GM21619 (cell line): ENCODE measurements around the gene TBX5.

Experiments
- ATAC-seq: cut with Tn5 transposase; IDR thresholded peaks from one replicate; pipeline ENCODE4 v1.9.1; 2021; ENCODE audit not compliant: unreplicated experiment

Gene TBX5

DNA sequence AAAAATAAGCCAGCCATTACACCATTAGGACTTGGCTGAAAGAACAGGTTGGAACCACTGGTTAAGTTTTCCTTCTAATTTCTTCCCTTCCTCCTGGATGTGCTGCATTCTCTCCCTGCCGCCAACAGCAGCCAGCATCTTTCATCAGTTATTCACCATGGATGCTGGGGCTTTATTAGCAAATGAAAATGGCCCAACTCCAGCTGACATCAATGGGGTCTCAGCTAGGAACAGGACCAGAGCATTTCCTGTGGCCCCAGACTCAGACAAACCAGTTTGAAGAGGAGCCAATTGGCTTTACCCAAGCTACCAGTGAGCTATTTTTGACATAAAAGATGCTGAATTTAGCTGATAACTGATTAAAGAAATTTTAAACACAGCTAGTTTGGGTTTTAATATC lies 26.0 kb upstream of the TBX5 start:
- no peak for ATAC-seq

DNA sequence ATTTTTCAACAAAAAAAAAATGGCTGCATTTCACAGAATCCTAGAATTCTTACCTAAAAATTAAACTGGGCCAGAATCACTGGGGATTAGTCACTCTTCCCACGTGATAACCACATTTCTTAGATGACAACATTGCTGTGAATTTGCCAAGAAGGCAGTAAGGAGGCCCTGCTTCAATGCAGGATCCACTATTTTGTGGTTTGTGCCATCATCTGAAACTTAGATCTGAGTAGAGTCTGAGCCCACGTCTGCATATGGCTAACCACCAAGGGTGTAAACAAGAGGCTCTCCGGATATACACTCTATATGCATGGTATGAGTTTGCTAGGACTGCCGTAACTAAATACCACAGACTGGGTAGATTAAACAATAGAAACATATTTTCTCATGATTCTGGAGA lies 24.4 kb upstream of the TBX5 start:
- ATAC-seq = no peak

DNA sequence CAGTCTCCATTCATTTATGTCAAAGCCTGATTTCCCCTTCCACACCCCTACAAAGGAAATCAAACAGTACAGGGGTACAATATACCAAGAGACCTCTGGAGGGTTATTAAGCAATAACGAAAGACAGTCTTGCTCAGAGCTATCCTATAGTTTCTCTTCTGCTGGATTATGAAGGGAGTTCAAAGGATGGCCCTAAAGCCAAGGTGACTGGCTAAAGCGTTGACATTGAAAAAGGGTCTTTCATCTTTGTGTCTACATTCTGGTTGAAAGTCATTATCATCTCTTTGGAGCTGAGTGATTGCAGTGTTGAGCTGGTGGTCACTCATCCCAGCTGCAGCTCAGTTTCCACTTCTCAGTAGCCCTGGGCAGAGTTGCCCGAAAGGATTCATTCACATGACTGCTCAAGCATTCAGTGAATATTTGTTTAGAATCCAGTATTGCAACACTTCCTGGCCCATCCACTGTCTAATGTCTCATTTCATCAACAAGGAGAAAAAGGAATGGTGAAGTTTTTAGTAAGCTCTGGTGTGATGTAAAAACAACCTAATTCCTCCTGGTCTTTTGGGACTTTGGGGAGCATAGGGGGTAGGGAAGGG lies 19.2 kb upstream of the TBX5 start:
- no peak for ATAC-seq

DNA sequence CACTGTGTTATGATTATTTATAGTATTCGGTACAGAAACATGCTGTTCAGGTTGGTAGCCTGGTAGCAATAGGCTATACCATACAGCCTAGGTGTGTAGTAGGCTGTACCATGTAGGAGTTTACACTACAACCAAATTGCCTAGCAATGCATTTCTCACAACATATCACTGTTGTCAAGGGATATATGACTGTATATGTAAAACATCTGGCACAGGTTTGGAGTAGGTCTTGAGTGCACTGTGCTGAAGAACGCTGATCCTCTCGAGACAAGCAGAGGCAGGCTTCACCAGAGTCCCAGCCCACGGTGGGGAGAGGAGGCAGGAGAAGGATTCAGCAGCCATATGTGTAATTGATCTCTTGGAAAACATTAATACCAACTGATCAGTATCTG lies 15.0 kb upstream of the TBX5 start:
- ATAC-seq = no peak

DNA sequence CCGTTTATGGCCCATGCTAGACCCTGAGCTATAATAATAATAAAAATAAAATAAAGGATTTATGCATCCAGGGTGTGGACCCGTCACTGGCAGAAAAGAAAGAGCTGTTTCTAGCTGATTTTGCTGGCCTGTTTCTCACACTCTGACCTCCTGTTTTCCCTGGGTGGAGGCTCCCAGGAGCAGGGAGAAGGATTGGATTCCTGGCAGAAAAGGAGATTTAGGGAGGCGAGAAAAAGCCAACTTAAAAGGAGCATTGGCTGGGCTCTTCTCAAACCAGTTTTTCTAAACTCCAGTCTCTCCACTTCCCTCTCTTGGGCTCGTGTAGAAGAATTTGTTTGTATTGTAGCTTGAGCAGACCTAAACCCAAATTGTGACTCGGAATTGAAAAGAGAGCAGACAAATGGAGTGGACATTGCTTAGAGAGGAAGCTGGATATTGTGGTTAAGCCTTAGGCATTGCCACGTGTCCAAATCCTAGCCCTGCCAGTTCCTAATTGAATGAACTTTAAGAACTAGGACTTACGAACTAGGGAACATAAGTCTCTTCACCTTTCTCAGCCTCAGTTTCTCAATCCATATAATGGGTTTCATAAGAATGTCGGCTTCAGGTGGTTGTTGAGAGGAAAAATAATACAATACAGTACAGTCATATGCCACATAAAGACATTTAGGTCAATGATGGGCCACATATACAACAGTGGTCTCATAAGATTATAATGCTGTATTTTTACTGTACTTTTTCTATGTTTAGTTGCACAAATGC lies 14.4 kb upstream of the TBX5 start:
- ATAC-seq = no peak

DNA sequence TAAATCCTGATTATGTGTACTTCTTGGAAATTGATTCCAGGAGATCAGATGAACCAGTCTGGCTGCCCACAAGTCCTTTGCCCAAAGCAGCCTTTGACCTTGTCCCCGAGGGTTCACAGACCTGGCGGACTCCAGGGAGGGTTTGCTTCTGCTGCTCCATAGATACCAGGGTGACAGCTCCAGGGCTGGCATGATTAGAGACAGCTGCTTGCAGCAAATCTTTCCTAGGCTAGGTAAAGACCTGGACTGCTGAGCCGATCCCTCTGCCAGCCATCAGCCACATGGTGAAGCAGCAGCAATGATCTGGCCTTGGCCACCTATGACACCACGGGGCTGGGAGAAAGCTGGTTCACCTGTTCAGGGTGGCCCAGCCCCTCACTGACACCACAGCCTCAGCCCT lies 10.1 kb upstream of the TBX5 start:
- no peak for ATAC-seq

DNA sequence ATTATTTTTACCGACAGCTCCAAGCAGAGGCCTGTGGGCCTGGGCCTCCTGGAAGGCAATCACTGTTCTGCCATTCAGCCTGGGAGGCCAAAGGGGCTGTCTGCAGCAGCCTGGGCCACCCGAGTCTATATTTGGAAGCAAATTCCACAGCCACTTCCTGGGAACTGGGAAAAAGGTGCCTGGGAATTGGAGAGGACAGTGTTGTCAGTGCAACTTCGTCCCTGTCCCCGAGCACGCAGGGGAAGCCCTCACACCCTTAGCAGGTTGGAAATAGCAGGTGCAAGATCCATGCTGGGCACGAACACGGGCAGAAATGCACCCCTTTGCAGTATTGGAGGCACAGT lies 9.6 kb upstream of the TBX5 start:
- ATAC-seq = no peak

DNA sequence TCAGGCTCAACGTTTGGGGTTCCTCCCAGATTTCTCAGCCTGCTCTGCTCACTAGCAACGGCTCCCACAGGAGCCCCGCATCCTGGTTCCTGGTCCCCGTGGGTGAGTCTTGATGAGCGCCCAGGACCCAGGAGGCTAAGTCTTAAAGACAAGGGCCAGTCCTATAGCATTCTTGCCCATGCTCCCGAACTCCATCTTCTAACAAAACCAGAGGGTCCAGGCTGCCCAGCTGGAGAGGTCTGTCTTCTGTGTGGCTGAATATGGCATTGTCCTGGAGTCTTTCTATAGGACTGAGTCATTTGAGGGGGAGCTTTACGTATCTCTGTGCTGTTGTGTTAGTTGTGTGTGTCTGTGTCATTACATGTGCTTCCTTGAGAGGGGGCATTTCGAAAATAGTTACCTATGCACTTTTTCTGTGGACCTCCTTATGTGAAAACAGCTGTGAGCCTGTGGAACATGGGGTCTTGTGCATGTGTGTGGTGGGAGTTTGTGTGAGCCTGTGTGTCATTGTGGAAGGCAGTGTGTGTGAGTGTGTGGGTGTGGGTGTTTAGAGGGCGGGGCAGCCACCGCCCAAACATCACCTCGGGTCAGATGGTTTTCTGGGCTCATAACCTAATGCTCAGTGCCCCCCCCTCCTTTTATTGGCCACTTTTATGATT lies 9.1 kb upstream of the TBX5 start:
- no peak for ATAC-seq

DNA sequence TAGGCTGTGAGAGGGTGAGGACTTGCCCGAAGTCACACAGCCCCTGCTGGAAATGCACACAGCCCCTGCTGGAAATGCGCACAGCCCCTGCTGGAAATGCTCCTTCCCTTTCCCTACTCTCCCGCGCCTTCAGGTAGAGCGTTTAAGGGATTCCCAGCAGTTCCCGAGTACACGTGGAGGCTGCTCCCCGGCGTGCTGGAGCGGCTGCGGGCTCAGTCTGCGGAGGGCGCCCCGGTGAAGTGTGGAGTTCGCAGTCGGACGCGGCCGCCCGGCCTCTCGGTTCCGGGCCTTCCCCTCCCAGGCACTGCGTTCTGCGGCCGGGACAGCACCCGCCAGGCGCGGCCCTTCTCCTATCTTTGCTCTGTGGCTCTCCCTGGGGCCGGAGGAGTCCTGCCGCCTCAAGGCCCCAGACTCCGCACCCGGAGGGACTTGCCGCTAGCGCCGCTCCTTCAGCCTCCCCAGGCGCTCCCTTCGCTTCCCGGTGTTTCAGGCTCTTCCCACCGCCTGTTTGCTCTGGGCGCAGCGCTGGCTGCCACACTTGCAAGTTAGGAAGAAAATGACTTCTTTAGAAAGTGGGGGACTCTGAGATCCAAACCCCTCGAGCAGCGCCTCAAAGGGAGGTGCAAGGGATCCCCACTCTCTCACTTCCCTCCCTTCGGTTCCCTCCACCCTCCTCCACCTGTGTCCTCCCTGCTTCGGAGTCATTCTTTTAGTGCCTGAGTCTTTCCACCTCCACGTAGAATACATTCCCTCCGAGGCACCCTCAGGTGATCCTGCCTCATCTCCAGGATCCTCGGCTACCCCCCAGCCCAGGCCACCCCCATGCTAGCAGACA lies 8.3 kb upstream of the TBX5 start:
- ATAC-seq = no peak

DNA sequence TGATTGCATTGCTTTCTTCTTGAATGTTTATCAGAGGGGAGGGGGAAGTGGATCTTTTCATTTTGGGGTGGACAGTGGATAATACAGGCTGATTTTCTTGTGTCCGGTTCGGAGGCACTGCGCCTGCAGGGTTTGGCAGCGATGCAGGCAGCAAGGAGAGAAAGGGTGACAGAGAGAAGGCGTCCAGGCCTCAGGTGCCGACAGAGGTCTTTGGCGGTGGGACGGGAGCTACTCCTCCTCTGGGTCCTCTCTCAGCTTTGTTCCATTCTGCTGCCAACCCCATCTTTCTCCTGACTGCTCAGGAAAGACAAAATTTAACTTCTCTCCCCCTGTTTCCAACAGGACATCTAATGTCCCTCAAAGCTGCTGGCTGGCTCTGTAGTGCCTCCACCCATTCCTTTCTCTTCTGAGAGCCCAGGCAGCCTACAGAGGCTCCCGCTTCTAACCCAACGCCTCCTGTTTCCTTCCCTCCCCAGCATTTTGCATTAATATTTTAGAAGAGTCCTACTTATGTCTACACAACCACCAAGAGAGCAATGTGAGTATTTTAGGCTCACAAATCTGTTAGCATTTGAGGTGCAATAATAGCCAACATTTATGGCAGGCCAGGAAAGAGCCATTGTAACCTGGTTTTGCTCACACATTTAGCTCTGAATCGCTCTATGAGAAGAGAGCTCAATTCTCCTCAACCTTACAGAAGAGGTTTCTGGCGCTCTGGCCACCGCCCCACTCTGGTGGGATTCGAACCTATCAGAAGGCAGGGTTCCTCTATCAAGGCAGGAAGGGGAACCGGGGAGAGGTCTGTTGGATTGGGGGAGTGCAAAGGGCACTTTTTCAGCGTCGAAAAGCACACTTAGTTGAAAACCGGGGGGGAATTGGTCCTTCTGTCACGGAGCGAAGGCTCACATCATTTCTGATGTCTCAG lies 7.1 kb upstream of the TBX5 start:
- ATAC-seq = no peak

DNA sequence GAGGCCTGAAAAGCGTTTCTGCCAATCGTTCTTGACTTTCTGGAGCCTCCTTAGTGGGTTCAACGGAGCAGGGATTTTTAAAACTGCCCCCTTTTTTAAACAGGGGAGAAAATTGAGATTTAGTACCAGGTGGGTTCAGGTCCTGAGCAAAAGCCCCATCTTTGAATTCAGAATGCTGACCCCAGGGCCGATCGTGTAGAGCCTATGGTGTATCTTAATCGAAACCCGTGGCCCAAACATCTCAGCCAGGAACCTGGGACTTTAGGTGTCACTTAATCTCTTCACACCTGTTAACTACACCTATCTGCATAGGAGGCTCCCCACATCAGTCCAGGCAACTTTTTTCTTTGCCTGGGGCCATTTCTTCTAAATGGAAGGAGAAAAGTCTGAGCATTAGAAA lies 6.4 kb upstream of the TBX5 start:
- ATAC-seq = no peak

DNA sequence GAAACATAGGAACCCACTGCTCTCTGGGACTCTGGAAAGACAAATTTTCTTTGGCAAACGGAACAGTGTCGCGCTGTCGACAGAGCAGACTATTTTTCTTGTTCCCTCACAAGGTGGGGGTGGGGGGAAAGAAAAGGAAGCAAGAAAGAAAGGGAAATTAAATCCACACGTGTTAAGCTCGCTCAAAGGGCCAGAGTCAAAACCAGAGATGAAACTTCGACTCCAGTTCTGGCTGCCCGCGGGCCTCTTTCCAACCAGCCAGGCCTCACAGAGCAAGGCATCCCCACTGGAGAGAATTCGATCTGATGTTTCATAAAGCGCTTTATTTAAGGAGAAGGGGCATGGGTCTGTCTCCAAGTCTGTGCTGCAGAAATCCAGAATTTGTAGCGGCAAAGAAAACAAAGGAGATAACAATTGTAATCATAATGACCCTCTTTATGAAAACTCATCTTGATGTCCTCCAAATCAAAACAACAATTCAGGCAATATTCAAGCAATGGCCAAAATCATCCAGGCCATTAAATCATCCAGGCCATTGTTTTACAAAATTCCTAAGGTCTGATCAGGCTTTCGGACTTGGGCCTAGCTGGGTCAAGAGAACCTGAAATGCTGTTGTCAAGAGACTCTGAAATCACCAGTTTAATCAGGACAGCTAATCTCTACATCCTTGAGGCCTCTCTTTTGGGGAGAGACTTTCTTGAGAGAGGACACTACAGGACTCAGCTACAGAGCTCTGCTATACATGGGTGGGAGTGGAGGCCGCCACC lies 5.3 kb upstream of the TBX5 start:
- no peak for ATAC-seq

DNA sequence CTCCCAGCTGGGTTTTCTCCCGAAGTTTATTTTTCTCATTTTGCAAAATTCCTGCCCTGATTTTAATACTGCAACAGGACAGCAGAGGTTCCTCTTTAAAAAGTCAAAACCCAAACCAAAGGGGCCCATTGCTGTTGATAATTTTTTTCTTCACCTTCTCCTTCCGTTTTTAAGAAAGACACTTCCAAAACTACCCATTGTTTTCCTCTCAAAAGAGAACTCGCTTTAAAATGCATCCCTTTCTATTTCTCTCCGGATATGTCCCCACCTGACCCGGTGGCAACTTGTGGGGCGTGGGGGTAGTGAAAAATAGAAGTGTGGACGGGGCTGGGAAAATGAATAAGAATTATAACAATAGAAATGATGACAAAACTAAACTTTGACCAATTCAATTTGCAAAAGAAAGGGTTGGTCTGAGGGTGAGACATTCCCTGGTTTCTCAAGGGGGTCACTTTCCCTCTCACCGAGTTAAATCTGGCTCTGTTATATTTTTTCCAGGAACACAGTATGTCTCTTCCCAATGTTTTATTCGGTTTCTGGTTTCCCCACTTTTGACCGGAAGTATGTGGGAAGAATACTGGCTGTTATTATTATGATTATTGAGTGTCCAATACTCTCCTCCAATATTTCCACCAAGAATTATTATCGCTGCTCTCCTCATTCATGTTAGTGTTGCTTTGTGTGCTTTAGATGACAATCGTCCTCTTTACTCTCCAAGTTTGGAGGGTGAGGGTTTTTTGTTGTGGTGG lies 4.1 kb upstream of the TBX5 start:
- ATAC-seq = no peak

DNA sequence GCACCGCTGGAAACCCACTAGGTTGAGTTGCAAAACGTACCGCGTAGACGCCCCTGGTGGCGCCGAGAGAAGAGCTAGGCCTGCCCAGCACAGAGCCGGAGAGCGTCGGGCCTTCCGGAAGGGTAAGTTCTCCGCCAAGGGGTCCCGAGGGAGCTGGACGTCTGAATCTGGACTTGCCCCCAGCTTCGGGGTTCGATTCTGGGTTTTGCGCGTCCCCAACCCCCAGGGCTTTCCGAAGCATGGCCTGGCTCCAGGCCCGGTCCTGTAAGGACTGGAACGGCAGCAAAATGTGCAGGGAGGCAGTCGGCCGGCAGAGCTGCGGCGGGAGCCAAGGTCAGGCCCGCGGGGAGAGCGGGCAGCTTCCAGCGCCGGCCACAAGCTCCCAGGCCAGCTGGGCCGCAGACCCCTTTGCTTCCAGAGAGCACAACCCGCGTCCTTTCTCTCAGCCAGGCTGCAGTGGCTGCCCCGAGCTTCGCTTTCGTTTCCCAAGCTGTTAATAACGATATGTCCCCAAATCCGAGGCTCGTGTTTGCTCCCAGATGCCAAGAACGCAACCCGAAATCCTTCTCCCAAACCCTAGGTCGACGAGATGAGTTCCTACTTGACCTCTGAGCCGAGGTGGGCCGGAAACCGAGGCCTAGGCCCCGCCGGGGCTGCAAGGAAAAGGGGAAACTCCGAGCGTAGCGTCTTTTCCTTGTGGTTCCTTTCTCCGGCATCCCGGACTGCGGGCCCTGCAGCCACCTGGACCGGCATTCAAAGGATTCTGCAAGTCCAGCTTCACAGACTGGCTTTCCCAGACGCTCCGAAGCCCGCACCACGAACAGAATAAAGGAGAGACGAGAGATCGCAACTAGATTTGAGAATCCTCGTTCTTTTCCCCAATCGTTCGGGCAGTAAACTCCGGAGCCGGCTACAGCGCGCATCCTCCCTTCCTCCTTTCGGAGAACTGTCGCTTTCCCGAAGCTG lies 3.2 kb upstream of the TBX5 start:
- no peak for ATAC-seq

DNA sequence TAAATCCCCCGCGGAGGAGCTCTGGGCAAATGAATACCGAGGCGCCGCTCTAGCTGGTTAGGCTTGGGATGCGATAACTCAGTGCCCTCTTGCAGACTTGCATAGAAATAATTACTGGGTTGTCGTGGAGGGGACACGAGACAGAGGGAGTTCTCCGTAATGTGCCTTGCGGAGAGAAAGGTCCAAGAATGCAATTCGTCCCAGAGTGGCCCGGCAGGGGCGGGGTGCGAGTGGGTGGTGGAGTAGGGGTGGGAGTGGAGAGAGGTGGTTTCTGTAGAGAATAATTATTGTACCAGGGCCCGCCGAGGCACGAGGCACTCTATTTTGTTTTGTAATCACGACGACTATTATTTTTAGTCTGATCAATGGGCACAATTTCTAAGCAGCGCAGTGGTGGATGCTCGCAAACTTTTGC lies 2.5 kb upstream of the TBX5 start:
- no peak for ATAC-seq

DNA sequence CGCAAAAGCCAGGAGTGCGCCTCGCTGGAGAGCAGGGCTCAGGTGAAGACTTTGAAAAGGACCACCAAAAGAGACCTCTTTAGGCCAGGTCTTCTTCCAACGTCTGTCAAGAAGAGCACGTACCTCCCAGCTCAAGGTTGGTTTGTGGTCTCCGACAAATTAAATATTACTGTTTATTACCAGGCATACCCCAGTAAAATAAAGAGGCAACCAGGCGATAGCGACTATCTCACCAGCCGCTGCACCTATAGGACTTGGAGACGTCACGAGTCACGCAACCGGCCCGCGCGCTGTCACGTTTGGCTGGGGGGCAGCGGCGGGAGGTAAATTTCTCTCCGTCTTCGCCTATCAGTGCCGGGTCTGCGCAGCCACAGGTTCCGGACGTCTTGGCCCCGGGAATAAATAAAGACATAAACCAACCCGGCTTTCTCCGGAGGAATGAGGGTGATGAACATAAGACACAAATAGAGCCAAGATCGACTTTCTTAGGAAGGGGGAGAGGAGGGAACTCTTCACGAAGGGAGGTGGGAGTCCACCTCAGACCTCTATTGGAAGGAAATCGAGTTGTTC lies 2.0 kb upstream of the TBX5 start:
- ATAC-seq = no peak

DNA sequence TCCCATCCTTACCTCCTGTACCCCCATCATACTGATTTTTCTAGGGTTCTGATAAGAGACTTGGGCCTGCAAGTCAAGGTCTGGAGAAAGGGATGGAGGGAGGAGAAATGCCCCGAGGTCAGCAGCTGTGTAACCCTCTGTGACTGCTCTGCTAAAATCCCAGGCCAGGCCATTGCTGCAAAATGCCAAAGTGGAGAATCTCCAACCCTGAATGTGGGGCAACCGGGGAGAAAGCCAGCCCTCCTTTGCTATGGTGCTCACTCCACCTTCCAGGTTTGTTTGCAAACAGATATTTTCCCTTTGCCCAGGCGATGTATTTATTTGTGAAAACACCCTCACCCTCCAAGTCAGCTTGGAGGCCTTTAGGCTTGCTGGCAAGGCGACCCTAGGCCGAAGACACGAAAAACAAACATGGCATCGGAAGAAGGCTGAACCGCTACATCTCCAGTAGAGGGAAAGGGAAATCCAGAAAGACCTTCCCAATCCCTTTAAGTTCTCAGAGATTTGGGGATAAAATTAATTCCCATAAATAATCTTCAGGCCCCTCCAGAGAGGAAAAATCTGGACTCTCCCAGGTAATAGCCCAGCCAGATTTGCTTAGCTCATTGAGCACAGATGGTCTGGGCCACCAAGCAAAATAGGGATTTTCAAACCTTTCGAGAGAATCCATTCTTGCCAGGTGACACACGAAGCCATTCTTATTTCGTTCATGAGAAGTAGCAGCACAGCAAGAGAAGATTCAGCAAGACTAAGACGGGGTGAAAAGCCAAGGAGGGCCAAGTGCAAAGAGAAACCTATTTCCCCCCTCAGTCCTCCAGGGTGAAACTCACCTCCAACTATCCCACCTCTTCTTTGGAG lies 1.3 kb upstream of the TBX5 start:
- ATAC-seq = no peak
